ENCODE measurements around the gene GLYATL3. TPM values are rescaled to one million over a fixed set of nuclear protein-coding genes. Genes with fewer than 3 reads are reported as not detected.

The GLYATL3 gene
- polyA plus RNA-seq, 1 of the 3 experiments (the other 2 are of a cell fraction): not detected

DNA sequence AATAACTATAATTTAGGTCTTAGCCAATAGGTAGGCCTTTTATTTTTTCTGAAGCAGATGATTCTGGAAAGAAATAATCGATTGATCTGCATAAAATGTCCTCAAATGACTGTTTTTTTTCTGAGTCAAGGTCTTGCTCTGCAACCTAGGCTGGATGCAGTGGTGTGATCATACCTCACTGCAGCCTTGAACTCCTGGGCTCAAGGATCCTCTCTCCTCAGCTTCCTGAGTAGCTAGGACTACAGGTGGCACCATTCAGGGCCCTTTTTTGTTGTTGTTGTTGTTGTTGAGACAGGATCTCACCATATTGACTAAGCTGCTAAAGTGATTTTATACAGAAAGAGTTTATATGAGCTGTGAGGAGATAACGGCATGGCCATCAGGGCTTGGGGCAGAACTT lies 18.2 kb downstream of the GLYATL3 start:
- H3K4me2 ChIP-seq: no peak overlapping the region
- H3K4me1 ChIP-seq (ENCODE audit: control insufficient read depth in 1 of 2, insufficient read depth in 2 of 2, low read depth in 1 of 2, low read length in 1 of 2): no peaks in the 10 kb centered on the region
- no peak overlapping the region for H3K4me3 ChIP-seq (ENCODE audit: low read depth in 2 of 2, low read length in 1 of 2)
- no peak for DNase-seq
- ChIA-PET POLR2A (no interaction called here), CTCF (interaction anchor here (2.6 kb wide), 1 partner anchor 14 kb away, joined by 15 read pairs; no protein-coding TSS in a partner anchor)
- WGBS (ENCODE audit: low lambda C conversion rate): 11% methylated on average over 2 of the region's 2 CpGs
- H4K20me1 ChIP-seq (ENCODE audit: insufficient read depth): no peaks in the 10 kb centered on the region
- H2AFZ ChIP-seq (ENCODE audit: low read depth): no peak overlapping the region
- no peaks in the 10 kb centered on the region for H3K9me2 ChIP-seq
- TF ChIP-seq RXRA (IDR thresholded peaks at IDR 0.05; ENCODE audit: borderline replicate concordance, low read depth): no peak
- no peak for TF ChIP-seq EZH2phosphoT487 (IDR thresholded peaks at IDR 0.05; ENCODE audit: borderline replicate concordance, low read depth)
- no peak for TF ChIP-seq MEF2A (IDR thresholded peaks at IDR 0.05; ENCODE audit: borderline replicate concordance, low read depth)
- H3F3A ChIP-seq (replicated peaks; ENCODE audit: insufficient read depth): no peaks in the 10 kb centered on the region
- no peaks in the 10 kb centered on the region for H3K79me2 ChIP-seq (ENCODE audit: insufficient read depth)
- no peaks in the 10 kb centered on the region for H3K9me3 ChIP-seq
- H3K36me3 ChIP-seq (replicated peaks in 1 of 2; ENCODE audit: control insufficient read depth in 1 of 2, insufficient read depth in 2 of 2, low read length in 1 of 2): no peaks in the 10 kb centered on the region
- no peak overlapping the region for H3K9ac ChIP-seq
- no peak overlapping the region for H3K27ac ChIP-seq (ENCODE audit: low read depth in 2 of 2, low read length in 1 of 2)
- H3K27me3 ChIP-seq (ENCODE audit: insufficient read depth): no peaks in the 10 kb centered on the region; the same call in 1 of the 2 replicates

DNA sequence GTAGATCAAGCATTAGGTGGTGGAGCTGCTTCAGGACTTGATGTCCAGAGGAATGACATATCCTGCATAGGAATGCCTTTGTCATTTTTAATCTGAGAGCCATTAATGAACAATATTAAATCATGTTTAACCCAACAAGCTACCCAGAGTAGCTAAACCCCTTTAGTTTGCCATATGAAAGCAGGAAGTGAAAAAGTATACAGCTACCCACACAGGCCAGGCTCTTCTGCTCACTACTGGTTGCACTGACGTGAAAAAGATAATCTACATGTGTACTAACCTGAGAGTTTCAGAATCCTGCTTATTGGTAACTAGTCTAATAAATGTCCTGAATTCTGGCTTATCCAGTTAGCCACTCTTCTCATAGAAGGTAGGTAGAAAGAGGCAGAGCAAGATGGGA lies 19.9 kb downstream of the GLYATL3 start:
- POLR2A ChIA-PET: no interaction called here
- H3K4me1 ChIP-seq (ENCODE audit: control insufficient read depth in 1 of 2, insufficient read depth in 2 of 2, low read depth in 1 of 2, low read length in 1 of 2): no peaks in the 10 kb centered on the region
- H3K36me3 ChIP-seq (replicated peaks in 1 of 2; ENCODE audit: control insufficient read depth in 1 of 2, insufficient read depth in 2 of 2, low read length in 1 of 2): no peaks in the 10 kb centered on the region
- CTCF ChIA-PET: interaction anchor here (0.8 to 2.6 kb wide), 2 partner anchors 12 to 87 kb away, joined by 3 to 15 read pairs; no protein-coding TSS in a partner anchor
- H3K9ac ChIP-seq: no peak overlapping the region
- no peaks in the 10 kb centered on the region; the same call in 1 of the 2 replicates for H3K27me3 ChIP-seq (ENCODE audit: insufficient read depth)
- no peak overlapping the region for H3K4me3 ChIP-seq (ENCODE audit: low read depth in 2 of 2, low read length in 1 of 2)
- TF ChIP-seq, protein P1, sequence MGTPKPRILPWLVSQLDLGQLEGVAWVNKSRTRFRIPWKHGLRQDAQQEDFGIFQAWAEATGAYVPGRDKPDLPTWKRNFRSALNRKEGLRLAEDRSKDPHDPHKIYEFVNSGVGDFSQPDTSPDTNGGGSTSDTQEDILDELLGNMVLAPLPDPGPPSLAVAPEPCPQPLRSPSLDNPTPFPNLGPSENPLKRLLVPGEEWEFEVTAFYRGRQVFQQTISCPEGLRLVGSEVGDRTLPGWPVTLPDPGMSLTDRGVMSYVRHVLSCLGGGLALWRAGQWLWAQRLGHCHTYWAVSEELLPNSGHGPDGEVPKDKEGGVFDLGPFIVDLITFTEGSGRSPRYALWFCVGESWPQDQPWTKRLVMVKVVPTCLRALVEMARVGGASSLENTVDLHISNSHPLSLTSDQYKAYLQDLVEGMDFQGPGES (IDR thresholded peaks at IDR 0.05; ENCODE audit: low read depth, low read length): no peak
- no peak for TF ChIP-seq CHD2 (IDR thresholded peaks at IDR 0.05; ENCODE audit: low read length, partially characterized antibody)
- H3K9me2 ChIP-seq: no peaks in the 10 kb centered on the region
- DNase-seq: no peak
- no peaks in the 10 kb centered on the region for H3F3A ChIP-seq (replicated peaks; ENCODE audit: insufficient read depth)
- H3K4me2 ChIP-seq: no peak overlapping the region
- no peak overlapping the region for H3K27ac ChIP-seq (ENCODE audit: low read depth in 2 of 2, low read length in 1 of 2)
- H4K20me1 ChIP-seq (ENCODE audit: insufficient read depth): no peaks in the 10 kb centered on the region
- 0% methylated on average over 1 of the region's 1 CpG for WGBS (ENCODE audit: low lambda C conversion rate)
- no peaks in the 10 kb centered on the region for H3K9me3 ChIP-seq
- H2AFZ ChIP-seq (ENCODE audit: low read depth): no peak overlapping the region
- H3K79me2 ChIP-seq (ENCODE audit: insufficient read depth): no peaks in the 10 kb centered on the region

DNA sequence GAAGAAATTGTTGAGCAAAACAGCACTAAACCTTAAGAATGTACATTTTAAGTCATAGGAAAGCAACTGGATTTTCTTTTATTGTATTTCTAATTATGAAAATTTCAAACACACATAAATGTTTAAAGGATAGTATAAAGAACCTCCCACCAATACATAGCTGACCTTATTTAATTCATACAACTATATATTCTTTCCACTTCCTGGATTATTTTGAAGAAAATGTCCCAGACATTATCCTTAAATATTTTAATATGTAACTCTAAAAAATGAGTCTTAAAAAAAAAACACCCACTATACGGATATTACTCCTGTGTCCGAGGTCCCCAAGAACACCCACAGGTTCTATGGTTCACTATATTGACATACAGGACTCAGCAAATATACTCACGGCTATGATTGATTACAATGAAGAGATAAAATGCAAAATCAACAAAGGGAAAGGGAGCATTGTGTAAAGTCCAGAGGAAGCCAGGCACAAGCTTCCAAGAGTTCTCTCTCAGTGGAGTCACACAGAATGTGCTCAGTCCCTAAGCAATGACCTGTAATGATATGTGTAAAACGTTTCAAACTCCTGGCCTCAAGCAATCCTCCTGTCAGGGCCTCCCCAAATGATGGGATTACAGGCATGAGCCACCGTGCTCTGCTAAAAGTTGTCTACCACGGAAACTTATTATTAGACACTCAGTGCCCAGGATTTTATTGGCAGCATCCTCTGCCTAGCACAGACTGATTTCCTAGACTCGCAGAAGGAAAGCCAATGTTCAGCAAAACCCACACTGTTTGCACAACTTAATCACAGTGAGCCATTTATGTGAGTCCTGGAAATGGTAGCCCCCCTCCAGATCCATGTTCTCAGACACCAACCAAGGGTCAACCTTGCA lies 23.2 kb downstream of the GLYATL3 start:
- Histone ChIP-seq H3K9me3 (no peaks in the 10 kb centered on the region), H4K20me1 (ENCODE audit: insufficient read depth) (no peaks in the 10 kb centered on the region), H3K9ac (no peak overlapping the region), H3F3A (replicated peaks; ENCODE audit: insufficient read depth) (no peaks in the 10 kb centered on the region), H3K4me1 (ENCODE audit: control insufficient read depth in 1 of 2, insufficient read depth in 2 of 2, low read depth in 1 of 2, low read length in 1 of 2) (no peaks in the 10 kb centered on the region), H3K4me3 (ENCODE audit: low read depth in 2 of 2, low read length in 1 of 2) (no peak overlapping the region), H3K27ac (ENCODE audit: low read depth in 2 of 2, low read length in 1 of 2) (no peak overlapping the region), H3K27me3 (ENCODE audit: insufficient read depth) (peaks cover 3% of the 10 kb centered on the region; the same call in 1 of the 2 replicates), H3K79me2 (ENCODE audit: insufficient read depth) (no peaks in the 10 kb centered on the region), H3K4me2 (no peak overlapping the region), H2AFZ (ENCODE audit: low read depth) (no peak overlapping the region), H3K9me2 (no peaks in the 10 kb centered on the region), H3K36me3 (replicated peaks in 1 of 2; ENCODE audit: control insufficient read depth in 1 of 2, insufficient read depth in 2 of 2, low read length in 1 of 2) (no peaks in the 10 kb centered on the region)
- CTCF ChIA-PET: interaction anchor here (1.2 kb wide), 1 partner anchor 9 kb away, joined by 6 read pairs; no protein-coding TSS in a partner anchor
- POLR2A ChIA-PET: no interaction called here
- TF ChIP-seq MXI1 (IDR thresholded peaks at IDR 0.05; ENCODE audit: low read depth, low read length): no peak
- WGBS (ENCODE audit: low lambda C conversion rate): 7% methylated on average over 7 of the region's 7 CpGs
- no peak for DNase-seq

All from SK-N-SH (cell line).